Osteoblast (primary cell): ENCODE measurements around the gene GRAMD1B. TPM values are rescaled to one million over a fixed set of nuclear protein-coding genes. Genes with fewer than 3 reads are reported as not detected.

ENCODE experiments used
- DNase-seq: peaks from one replicate; pipeline ENCODE4 v3.0.0; 2011; ENCODE audit warnings: low spot score, mixed read lengths; ENCODE audit not compliant: insufficient read length; ENCODE audit errors: missing footprints
- H2AFZ ChIP-seq: 2 replicates; pipeline ENCODE4 v1.6.0; 2011; ENCODE audit warnings: mild to moderate bottlenecking, low read length
- H3K27ac ChIP-seq: 2 replicates; pipeline ENCODE4 v1.5.1; 2011; ENCODE audit warnings: mild to moderate bottlenecking, low read depth, low read length, moderate library complexity
- H3K27me3 ChIP-seq: 2 replicates; pipeline ENCODE4 v1.6.0; 2012; ENCODE audit warnings: mild to moderate bottlenecking, control low read depth, inconsistent platforms, low read length, moderate library complexity; ENCODE audit not compliant: insufficient read depth
- H3K36me3 ChIP-seq: 2 replicates; pipeline ENCODE4 v1.5.1; 2011; ENCODE audit warnings: mild to moderate bottlenecking, low read length, control low read depth, moderate library complexity; ENCODE audit not compliant: insufficient read depth
- H3K4me1 ChIP-seq: 2 replicates; pipeline ENCODE4 v1.5.1; 2011; ENCODE audit warnings: mild to moderate bottlenecking, low read length, control low read depth, moderate library complexity; ENCODE audit not compliant: insufficient read depth
- H3K4me2 ChIP-seq: 2 replicates; pipeline ENCODE4 v1.6.0; 2011; ENCODE audit warnings: mild to moderate bottlenecking, low read length; ENCODE audit not compliant: insufficient read depth
- H3K4me3 ChIP-seq: fragments of 200-600 bp; sonication (generic); 3 replicates; pipeline ENCODE4 v1.5.1; 2012; ENCODE audit warnings: mild to moderate bottlenecking, low read length, inconsistent platforms; ENCODE audit not compliant: insufficient read depth
- H3K79me2 ChIP-seq: 2 replicates; pipeline ENCODE4 v1.6.0; 2012; ENCODE audit warnings: mild to moderate bottlenecking, low read length, control low read depth, inconsistent platforms; ENCODE audit not compliant: insufficient read depth
- H3K9me3 ChIP-seq: 2 replicates; pipeline ENCODE4 v1.5.1; 2011; ENCODE audit warnings: low read depth, low read length, control low read depth
- H4K20me1 ChIP-seq: 2 replicates; pipeline ENCODE4 v1.6.0; 2012; ENCODE audit warnings: mild to moderate bottlenecking, low read length, control low read depth; ENCODE audit not compliant: insufficient read depth
- CTCF ChIP-seq: IDR thresholded peaks from 2 replicates; pipeline ENCODE4 v1.5.1; 2011; ENCODE audit warnings: mild to moderate bottlenecking, low read depth, low read length, moderate library complexity; ENCODE audit errors: extremely low read depth
- total RNA-seq: library from RNA; depleted of rRNA; stranded (reverse); fragments of >200 nt; gene quantifications from 2 replicates; pipeline ENCODE4 v1.2.3, GENCODE V29; 2012

GRAMD1B gene
- total RNA-seq, 1 donor = 15.2 TPM

DNA sequence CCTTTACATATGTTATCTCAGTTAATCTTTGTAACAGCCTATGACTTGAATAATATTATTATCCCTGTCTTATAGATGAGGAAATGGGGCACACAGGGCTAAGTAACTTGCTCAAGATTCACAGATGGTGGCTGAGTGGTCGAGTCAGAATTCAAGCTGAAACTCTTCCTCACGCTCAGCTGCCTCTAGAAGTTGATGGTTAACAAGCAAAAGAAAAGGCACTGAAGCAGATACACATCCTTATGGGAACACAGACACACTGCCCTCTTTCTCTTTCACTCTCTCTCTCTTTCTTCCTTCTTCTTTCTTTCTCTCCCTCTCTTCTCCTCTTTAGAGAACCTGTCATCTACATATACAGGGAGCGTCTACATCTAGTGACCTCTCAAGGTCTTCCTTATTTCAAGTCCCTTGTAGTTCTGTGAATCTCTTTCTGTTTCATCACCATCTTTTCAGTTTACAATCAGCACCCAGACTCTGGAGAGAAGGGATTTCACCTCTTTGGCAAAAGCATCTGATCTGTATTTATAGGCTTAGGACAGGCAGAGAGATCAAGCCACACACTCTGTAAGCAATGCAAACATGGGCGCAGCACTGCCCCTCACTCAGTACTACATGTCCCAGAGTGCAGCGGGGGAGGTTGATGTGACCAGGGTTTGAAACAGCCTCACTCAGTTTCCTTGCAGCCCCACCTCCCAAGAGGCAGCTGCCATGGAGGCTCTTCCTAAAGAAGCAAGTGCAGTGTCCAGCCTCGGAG is 75.7 kb downstream of the GRAMD1B start:
- TF ChIP-seq CTCF = no peak
- H4K20me1 ChIP-seq = peaks cover 11% of the 10 kb centered on the region
- peaks cover 65% of the 10 kb centered on the region for H3K79me2 ChIP-seq
- no peaks in the 10 kb centered on the region for H3K36me3 ChIP-seq
- H3K9me3 ChIP-seq = no peaks in the 10 kb centered on the region
- H2AFZ ChIP-seq = no peak overlapping the region
- DNase-seq = no peak
- H3K27me3 ChIP-seq = no peaks in the 10 kb centered on the region
- H3K27ac ChIP-seq = no peak overlapping the region
- H3K4me1 ChIP-seq = peaks cover 6% of the 10 kb centered on the region
- no peak overlapping the region for H3K4me3 ChIP-seq
- no peak overlapping the region for H3K4me2 ChIP-seq

- no peak for TF ChIP-seq CTCF
- H3K4me1 ChIP-seq = peaks cover 13% of the 10 kb centered on the region
- no peaks in the 10 kb centered on the region for H3K27me3 ChIP-seq
- no peak overlapping the region for H3K27ac ChIP-seq
- H3K79me2 ChIP-seq = peaks cover 69% of the 10 kb centered on the region
- H3K4me3 ChIP-seq = no peak overlapping the region
- H3K36me3 ChIP-seq = no peaks in the 10 kb centered on the region
- DNase-seq = peak; percentile 61
- H3K4me2 ChIP-seq = no peak overlapping the region
- H4K20me1 ChIP-seq = peaks cover 18% of the 10 kb centered on the region
- no peak overlapping the region for H2AFZ ChIP-seq
- H3K9me3 ChIP-seq = no peaks in the 10 kb centered on the region
Measured at GRCh38 chr11:123507043-123507442, 77.0 kb downstream of the GRAMD1B start.

GRCh38 chr11:123509737-123510578 is 79.9 kb downstream of the GRAMD1B start:
- Histone ChIP-seq H3K27ac (no peak overlapping the region), H4K20me1 (peaks cover 18% of the 10 kb centered on the region), H3K4me3 (no peak overlapping the region), H3K36me3 (no peaks in the 10 kb centered on the region), H3K4me1 (peaks cover 13% of the 10 kb centered on the region), H3K79me2 (peaks cover 70% of the 10 kb centered on the region), H3K27me3 (no peaks in the 10 kb centered on the region), H3K4me2 (no peak overlapping the region), H3K9me3 (no peaks in the 10 kb centered on the region), H2AFZ (no peak overlapping the region)
- peak; percentile 92 for DNase-seq
- TF ChIP-seq CTCF = no peak

DNA sequence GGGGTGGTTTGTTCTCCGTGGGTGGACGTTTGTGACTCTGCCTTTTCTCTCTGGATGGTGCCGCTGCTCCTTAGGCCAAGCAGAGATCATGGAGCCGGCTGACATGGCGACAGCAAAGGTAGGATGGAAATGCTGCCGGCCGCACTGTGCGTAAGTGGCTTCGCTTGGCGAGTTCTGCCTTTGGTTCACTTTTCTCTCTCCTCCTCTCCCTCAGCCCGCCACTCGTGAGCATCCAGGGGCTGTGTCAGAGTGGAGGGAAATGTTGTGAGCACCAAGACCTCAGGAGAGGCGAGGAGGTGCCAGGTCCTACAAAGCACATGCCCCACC is 80.5 kb downstream of the GRAMD1B start:
- H3K27me3 ChIP-seq = no peaks in the 10 kb centered on the region
- peak overlapping the region; percentile 43 for H2AFZ ChIP-seq
- DNase-seq = no peak
- no peaks in the 10 kb centered on the region for H3K36me3 ChIP-seq
- TF ChIP-seq CTCF = no peak
- no peak overlapping the region for H3K27ac ChIP-seq
- peaks cover 13% of the 10 kb centered on the region for H3K4me1 ChIP-seq
- H3K9me3 ChIP-seq = no peaks in the 10 kb centered on the region
- peaks cover 18% of the 10 kb centered on the region for H4K20me1 ChIP-seq
- H3K4me2 ChIP-seq = peak overlapping the region; percentile 74
- H3K4me3 ChIP-seq = no peak overlapping the region
- H3K79me2 ChIP-seq = peaks cover 73% of the 10 kb centered on the region
